K562 (cell line): ENCODE results near the gene SDHAF4. TPM values are rescaled to one million over a fixed set of nuclear protein-coding genes. Genes with fewer than 3 reads are reported as not detected.

Experiments
- ATF7 ChIP-seq: fragments of 450-650 bp; IDR thresholded peaks from 2 replicates; pipeline ENCODE4 v1.7.1; 2014; ENCODE audit warnings: mild to moderate bottlenecking, moderate library complexity
- CHD2 ChIP-seq: IDR thresholded peaks from 2 replicates; pipeline ENCODE4 v1.6.1; 2011; ENCODE audit warnings: low read depth, low read length
- DDX20 ChIP-seq: fragments of 450-650 bp; IDR thresholded peaks from 2 replicates; pipeline ENCODE4 v1.6.1; 2016; ENCODE audit warnings: missing genetic modification characterization, low read depth, mild to moderate bottlenecking, missing compliant biosample characterization, moderate library complexity
- GTF2B ChIP-seq: IDR thresholded peaks from 2 replicates; pipeline ENCODE4 v1.6.1; 2011; ENCODE audit not compliant: insufficient read length; ENCODE audit errors: extremely low read depth
- HNRNPLL ChIP-seq: fragments of 200-400 bp; formaldehyde crosslinking; IDR thresholded peaks from 2 replicates; pipeline ENCODE4 v1.6.1; 2017; ENCODE audit warnings: low read length, low read depth, mild to moderate bottlenecking; ENCODE audit not compliant: poor library complexity, severe bottlenecking
- KDM5B ChIP-seq: fragments of 200-600 bp; sonication (generic); IDR thresholded peaks from 2 replicates; pipeline ENCODE4 v1.6.1; 2012; ENCODE audit warnings: low read depth, mild to moderate bottlenecking, moderate library complexity, low read length, control low read depth, inconsistent platforms; ENCODE audit not compliant: insufficient replicate concordance
- NCOA2 ChIP-seq, 2 experiments: fragments of 450-650 bp; IDR thresholded peaks; 2 replicates each; pipeline ENCODE4 v1.6.1; 2018; ENCODE audit warnings: mild to moderate bottlenecking in 2 of 2, moderate library complexity in 1 of 2; ENCODE audit not compliant: partially characterized antibody in 2 of 2
- POLR2H ChIP-seq: IDR thresholded peaks from 2 replicates; pipeline ENCODE4 v1.6.1; 2016; ENCODE audit warnings: missing genetic modification characterization, low read depth, mild to moderate bottlenecking, control low read depth, missing compliant biosample characterization, moderate library complexity
- PRDM10 ChIP-seq: fragments of 450-650 bp; IDR thresholded peaks from 2 replicates; pipeline ENCODE4 v1.6.1; 2018; ENCODE audit not compliant: partially characterized antibody
- ZFP1 ChIP-seq: fragments of 450-650 bp; formaldehyde crosslinking; IDR thresholded peaks from 2 replicates; pipeline ENCODE4 v1.4.0; 2020; ENCODE audit warnings: mild to moderate bottlenecking, mixed read lengths
- ZNF140 ChIP-seq: fragments of 250-450 bp; sonication (Bioruptor Pico); IDR thresholded peaks from 2 replicates; pipeline ENCODE4 v1.8.0; 2021; ENCODE audit warnings: moderate library complexity, mild to moderate bottlenecking, inconsistent platforms
- ZNF398 ChIP-seq: fragments of 250-450 bp; sonication (Bioruptor Pico); IDR thresholded peaks from 2 replicates; pipeline ENCODE4 v1.8.0; 2021; ENCODE audit warnings: moderate library complexity, mild to moderate bottlenecking, inconsistent platforms
- polyA plus RNA-seq, 8 experiments: library from polyadenylated mRNA; depleted of rRNA in 4 of 8; stranded (reverse) in 5 of 8; unstranded in 3 of 8; fragments of >200 nt; fragmentation: Nextera tagmentation in 2 of 8; fragmentation: Illumina TruSeq in 1 of 8; extraction: Ambion mirVana in 2 of 8; extraction: Trizol in 1 of 8; gene quantifications; 2 replicates each; pipeline versions ENCODE4 v1.2.1 to v1.2.3, GENCODE V29; 2011 to 2014; ENCODE audit warnings: inconsistent platforms in 1 of 8, missing spikeins in 1 of 8
- total RNA-seq, 7 experiments: library from RNA; depleted of rRNA in 6 of 7; stranded (reverse); fragments of >200 nt in 6 of 7; fragmentation: Illumina TruSeq in 2 of 7; extraction: Trizol in 2 of 7; gene quantifications; 2 replicates each; pipeline versions ENCODE4 v1.2.1 to v1.2.3, GENCODE V29; 2011 to 2021; ENCODE audit warnings: low replicate concordance in 1 of 7
- TF ChIP-seq, protein P1 (sequence below), 3 experiments: IDR thresholded peaks in 2 of 3; conservative IDR thresholded peaks in 1 of 3; 2 replicates each; pipeline ENCODE4 v1.5.1; 2011 to 2012; ENCODE audit warnings: low read length in 3 of 3, mild to moderate bottlenecking in 3 of 3, control low read depth in 2 of 3, improper control_type of control experiment in 1 of 3, inconsistent platforms in 1 of 3, low read depth in 1 of 3, mixed read lengths in 1 of 3, moderate library complexity in 1 of 3; ENCODE audit not compliant: insufficient read depth in 2 of 3
- TF ChIP-seq, protein P2 (sequence below), 2 experiments: fragments of 450-650 bp in 1 of 2; IDR thresholded peaks; 2 replicates each; pipeline ENCODE4 v1.6.1; 2011 to 2017; ENCODE audit warnings: low read depth in 2 of 2, antibody characterized with exemption in 1 of 2, borderline replicate concordance in 1 of 2, low read length in 1 of 2, mild to moderate bottlenecking in 1 of 2, mixed read lengths in 1 of 2; ENCODE audit not compliant: control insufficient read depth in 1 of 2

The SDHAF4 gene
- total and polyA plus RNA-seq, 9 of the 15 experiments (the other 6 are each of a cell fraction or from before 2014, with no cell fraction given), result 3.5 to 12.0 (median 6.2) TPM

- TF ChIP-seq PRDM10 (no peak), GTF2B (no peak), CHD2 (no peak), ZFP1 (CRISPR knock-in tag) (no peak), POLR2H (peak; percentile 72), HNRNPLL (no peak), DDX20 (tag) (no peak), NCOA2 (IDR thresholded peaks at IDR 0.05; ENCODE audit: partially characterized antibody in 2 of 2) (no peak), KDM5B (peak; percentile 94), ATF7 (no peak), ZNF398 (no peak), ZNF140 (CRISPR knock-in tag) (no peak)
- TF ChIP-seq, protein P1, sequence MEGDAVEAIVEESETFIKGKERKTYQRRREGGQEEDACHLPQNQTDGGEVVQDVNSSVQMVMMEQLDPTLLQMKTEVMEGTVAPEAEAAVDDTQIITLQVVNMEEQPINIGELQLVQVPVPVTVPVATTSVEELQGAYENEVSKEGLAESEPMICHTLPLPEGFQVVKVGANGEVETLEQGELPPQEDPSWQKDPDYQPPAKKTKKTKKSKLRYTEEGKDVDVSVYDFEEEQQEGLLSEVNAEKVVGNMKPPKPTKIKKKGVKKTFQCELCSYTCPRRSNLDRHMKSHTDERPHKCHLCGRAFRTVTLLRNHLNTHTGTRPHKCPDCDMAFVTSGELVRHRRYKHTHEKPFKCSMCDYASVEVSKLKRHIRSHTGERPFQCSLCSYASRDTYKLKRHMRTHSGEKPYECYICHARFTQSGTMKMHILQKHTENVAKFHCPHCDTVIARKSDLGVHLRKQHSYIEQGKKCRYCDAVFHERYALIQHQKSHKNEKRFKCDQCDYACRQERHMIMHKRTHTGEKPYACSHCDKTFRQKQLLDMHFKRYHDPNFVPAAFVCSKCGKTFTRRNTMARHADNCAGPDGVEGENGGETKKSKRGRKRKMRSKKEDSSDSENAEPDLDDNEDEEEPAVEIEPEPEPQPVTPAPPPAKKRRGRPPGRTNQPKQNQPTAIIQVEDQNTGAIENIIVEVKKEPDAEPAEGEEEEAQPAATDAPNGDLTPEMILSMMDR (IDR thresholded peaks at IDR 0.05 in 2 of 3, conservative IDR thresholded peaks at IDR 0.05 in 1 of 3; ENCODE audit: insufficient read depth in 2 of 3, low read depth in 1 of 3, low read length in 3 of 3), result 0 out of 6 replicates have a peak, but pooled peaks of 1 of the 3 experiments have one; percentile 1
- TF ChIP-seq, protein P2, sequence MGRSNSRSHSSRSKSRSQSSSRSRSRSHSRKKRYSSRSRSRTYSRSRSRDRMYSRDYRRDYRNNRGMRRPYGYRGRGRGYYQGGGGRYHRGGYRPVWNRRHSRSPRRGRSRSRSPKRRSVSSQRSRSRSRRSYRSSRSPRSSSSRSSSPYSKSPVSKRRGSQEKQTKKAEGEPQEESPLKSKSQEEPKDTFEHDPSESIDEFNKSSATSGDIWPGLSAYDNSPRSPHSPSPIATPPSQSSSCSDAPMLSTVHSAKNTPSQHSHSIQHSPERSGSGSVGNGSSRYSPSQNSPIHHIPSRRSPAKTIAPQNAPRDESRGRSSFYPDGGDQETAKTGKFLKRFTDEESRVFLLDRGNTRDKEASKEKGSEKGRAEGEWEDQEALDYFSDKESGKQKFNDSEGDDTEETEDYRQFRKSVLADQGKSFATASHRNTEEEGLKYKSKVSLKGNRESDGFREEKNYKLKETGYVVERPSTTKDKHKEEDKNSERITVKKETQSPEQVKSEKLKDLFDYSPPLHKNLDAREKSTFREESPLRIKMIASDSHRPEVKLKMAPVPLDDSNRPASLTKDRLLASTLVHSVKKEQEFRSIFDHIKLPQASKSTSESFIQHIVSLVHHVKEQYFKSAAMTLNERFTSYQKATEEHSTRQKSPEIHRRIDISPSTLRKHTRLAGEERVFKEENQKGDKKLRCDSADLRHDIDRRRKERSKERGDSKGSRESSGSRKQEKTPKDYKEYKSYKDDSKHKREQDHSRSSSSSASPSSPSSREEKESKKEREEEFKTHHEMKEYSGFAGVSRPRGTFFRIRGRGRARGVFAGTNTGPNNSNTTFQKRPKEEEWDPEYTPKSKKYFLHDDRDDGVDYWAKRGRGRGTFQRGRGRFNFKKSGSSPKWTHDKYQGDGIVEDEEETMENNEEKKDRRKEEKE (IDR thresholded peaks at IDR 0.05; ENCODE audit: borderline replicate concordance in 1 of 2, control insufficient read depth in 1 of 2, low read depth in 2 of 2, low read length in 1 of 2), result no peak
These were observed at the start of gene SDHAF4 (continued) for GRCh38 chr6:70566751-70567382.
